ENCODE data around the gene ADGRL1.
"Not testable (repeated sequence)": the region's sequence is repeated elsewhere in the genome, so short reads cannot be mapped to it uniquely, and the experiment has no call there.

The ADGRL1 gene

DNA sequence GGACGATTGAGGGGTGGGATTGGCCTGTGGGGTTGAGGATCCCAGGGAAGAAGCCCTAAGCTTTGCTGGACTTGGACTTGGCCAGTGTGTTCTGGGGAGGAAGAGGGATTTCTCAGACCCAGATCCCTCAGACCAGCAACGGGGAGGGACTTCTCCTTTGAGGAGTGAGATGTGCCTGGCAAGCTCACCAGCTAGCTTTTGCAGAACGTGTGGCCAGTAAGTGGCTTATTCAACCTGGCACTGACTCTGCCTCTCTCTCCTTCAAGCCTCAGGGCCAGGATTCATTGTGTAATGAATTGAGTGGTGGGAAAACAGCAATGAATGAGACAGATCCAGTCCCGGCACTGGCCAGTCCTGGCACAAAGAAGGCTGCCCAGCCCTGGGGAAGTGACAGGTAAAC lies 11.9 kb upstream of the ADGRL1 start:
- not testable (repeated sequence) for DNase-seq

DNA sequence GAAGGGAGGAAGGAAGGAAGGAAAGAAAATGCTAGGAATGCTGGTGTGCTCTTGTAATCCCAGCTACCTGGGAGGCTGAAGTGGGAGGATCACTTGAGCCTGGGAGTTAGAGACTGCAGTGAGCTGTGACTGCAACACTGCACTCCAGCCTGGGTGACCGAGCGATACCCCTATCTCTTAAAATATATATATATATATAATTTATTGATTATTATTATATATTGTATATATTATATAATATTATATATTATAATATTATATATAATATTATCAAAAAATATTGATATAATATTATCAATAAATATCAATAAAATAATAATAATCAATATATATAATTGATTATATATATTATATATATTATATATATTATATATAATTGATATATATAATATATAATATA lies 8.6 kb upstream of the ADGRL1 start:
- no peak for DNase-seq

DNA sequence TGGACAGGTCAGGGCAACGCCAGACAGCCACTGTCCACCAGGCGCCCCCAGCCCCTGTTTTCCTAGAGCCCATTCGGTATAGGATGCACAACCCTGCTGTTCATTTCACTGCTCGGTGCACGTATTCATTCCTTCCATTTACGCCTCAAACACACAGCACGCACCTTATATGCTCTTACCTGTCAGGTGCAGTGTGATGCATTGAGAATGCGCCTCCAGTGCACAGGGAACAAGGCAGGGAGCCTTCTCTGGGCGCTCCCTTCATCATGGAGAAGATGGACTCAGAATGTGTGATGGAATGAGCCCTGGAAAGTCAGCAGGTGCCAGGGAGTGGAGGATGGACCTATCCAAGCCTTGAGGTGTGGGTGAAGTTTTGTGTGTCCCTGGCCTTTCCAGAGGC lies 4.2 kb upstream of the ADGRL1 start:
- DNase-seq = not testable (repeated sequence)

DNA sequence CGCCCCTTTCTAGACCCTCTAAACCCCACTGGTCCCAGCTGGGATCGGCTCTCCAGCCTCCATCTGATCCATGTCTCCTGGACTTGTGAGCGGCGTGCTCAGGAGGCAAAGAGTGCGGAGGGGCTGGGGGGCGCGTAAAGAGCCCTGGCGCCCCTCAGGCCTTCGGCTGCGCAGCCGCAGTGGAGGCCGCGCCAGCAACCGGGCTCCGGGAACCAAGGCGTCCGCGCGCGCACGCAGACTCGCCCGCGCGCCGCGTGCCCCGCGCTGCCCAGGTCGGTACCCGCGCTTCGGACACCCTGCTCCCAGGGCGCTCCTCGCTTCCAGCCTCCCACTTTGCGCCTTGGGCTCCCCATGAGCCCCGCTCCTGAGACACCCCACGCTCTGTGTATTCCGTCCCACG lies 3.4 kb upstream of the ADGRL1 start:
- DNase-seq = not testable (repeated sequence)

DNA sequence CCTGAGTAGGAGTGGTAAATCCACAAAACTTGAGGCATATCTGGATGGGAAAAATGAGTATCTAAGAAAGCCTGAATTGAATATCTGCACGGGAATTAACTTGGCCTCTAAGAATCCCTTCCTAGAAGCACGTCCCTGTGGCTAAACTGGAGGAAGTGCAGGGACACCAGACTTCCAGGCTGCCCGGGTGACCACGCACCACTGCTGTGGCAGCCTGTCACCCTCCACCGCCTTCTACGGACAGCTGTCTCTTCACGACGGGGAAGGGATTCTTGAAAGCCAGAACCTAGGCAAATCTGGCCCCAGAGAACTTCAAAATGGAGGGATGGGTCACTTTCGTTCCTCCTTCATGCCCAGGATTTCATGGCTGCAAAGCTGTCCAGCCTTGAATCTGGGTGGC lies 2.5 kb upstream of the ADGRL1 start:
- not testable (repeated sequence) for DNase-seq

DNA sequence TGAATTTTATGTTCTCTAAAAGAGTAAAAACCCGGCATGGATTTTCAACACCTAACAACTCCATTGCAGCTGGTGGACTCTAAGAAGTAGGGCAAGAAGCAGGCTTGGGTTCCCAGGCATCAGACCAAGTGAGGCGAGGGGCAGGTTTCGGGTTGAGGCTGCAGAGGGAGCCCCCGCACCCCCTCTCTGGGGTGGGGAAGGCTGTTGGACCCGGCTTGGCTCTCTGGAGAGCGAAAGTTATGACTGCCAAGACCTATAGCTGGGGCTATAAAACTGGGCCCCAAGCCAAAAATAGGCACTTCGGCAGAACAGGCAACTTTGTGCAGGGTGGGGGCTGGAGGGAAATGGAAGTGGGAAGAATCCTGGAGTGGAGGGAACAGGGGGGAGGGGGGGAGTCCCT lies 1.8 kb upstream of the ADGRL1 start:
- not testable (repeated sequence) for DNase-seq

DNA sequence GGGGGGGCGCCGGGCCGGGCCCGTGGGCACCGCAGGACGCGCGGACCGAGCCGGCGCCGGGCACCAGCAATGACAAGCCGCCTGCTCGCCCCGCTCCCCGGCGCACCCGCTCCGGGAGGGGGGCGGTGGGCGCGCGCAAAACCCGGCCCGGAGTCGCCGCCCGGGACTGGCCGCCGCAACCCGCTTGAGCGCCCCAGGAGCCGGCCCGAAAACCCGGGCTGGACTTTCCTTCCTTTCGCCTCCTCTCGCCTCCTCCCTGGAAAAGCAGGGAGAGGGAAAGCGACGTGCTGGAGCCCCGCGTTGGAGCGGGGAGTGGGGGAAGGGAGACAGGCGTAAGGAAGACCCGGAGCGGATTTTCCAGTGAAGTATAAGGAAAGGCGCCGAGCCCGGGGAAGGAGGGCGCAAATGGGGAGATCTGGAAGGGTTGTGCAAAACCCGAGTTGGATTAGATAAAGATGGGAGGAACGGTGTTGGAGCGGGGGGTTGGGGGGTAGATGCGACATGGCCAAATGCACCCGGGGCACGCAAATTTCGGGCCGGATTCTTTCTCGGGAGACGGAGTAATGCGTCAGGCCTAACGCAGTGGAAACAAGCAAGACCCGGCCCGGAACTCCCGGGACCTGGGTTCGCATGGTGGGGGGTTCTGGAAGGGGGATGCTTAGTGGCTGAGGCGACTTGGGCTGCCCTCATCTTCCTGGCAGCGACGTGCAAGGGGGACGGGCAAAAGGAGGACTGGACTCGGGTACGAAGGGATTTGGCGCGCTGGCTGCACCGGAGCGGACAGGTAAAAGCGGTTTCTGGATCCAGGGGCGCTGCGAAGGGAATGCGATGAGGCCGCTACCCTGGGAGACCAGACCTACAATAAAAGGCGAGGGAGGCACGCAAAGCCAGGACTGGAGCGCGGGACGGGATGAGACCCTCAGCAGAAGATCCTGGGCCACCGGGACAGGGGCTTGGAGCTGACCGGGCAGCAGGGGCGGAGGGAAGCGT lies 1.1 kb upstream of the ADGRL1 start:
- DNase-seq = peak; percentile 79 to 86

DNA sequence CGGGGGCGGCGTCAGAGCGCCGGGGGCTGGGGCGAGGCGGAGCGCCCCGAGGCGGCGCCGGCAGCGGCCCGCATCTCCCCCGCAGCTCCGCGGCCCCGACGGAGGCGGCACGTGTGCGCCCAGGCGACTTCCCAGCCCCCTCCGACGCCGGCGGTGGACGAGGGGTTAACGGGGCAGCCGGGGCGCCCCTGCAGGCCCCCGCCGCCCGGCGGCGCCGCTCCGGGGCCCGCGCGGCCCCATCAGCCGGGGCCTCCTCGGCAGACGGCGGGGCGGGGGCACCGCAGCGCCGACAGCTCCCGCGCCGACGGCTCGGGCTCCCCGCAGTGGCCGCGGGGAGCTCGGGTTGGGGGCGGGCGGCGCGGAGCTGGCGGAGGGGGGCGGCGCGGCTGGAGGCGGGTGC lies 339 bp upstream of the ADGRL1 start:
- peak; percentile 26 to 28 for DNase-seq

DNA sequence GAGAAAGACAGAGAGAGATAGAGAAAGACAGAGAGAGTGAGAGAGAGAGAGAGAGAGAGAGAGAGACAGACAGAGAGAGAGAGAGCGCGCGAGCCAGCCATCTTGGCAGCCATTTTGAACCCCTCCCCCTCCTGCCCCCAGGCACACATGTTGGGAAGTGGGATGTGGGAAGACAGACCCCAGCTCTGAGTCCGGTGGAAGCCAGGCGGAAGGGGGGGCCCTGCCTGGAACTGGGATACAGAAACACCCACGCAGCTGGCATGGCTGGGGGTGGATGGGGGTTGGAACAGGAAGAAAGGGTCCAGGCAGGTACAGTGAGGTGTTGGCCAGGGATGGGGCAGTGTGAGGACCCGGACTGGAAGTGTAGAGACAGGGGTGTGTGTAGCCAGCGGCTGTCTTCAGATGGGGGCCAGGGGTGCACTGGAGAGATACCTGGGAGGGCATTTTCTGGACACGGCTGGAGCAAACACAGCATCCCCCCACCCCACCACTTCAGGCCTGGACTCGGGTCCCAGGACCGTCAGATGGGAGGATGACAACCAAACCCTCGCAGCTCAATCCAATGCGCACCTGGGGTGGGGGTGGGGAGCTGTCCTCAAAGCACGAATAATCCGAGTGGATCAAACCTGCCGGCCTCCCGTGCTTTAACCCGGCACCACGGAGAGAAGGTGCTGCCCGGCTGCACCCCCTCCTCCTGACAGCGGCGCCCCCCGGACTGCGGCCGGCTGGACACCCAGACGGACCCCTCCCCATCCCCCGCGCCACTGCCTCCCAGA lies 1.1 kb downstream of the ADGRL1 start:
- not testable (repeated sequence) for DNase-seq

DNA sequence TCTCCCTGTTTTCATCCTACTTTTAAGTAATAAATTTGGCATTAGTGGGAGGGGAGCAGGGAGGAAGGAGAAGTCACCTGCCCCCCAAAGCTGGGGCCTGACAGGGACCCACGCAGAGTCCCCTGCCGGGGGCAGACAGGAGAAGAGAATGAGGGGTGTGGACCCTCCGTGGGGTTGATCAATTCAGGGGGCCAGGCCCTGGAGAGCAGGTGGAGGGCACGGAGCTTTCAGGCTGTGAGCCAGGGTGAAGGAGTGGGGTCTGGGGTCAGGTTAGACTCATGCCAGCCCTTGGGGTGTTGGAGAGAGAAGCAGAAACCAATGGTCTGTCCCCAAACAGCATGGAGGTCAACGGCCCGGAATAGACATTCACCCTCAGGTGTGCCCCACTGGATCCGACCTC lies 1.8 kb downstream of the ADGRL1 start:
- DNase-seq = not testable (repeated sequence)

DNA sequence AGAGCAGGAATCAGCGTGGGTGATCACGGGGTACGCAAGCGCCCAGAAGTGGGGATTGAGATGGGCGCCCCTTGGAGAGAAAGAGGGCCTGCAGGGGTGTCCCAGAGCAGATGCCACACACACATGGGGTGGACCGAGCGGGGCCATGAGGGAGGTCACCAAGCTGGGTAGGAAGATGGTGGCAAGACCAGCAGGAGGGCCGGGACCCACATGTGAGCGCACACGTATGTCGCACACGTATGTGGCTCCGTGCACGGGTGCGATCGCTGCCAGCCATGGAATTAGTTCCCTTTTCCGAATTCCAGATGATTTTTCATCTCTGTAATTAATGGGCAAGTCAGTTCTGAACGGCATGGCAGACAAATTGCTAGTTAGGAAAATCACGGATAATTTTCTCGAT lies 2.2 kb downstream of the ADGRL1 start:
- DNase-seq = not testable (repeated sequence)

DNA sequence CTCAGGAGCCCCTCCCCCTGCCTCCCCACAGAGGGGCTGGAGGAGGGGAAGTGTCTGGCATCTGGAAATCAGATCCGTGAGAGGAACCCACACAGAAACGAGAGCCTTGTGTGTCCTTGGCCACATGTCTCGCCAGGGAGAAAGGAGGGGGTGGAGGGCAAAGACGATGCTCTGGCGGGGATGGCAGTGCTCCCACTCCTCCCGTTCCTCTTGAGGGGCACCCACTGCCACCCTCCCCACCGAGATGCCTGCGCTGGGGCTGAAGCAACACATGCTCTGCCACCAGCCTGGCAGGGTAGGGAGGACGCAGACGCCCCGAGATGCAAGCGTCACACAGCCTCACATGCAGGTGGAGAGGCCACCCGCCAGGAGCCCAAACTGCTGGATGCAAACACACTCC lies 2.8 kb downstream of the ADGRL1 start:
- no peak for DNase-seq

DNA sequence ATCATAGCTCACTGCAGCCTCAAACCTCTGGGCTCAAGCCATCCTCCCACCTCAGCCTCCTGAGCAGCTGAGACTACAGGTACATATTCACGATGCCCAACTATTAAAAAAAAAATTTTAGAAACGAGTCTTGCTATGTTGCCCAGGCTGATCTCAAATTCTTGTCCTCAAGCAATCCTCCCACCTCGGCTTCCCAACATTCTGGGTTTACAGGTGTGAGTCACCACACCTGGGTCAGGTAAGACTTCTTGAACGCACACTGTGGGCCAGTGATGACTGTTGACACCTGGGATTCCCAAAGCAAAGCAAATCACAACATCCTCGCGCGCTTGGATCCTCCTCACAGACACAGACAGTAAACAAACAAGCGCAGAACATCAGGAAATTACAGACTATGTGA lies 4.5 kb downstream of the ADGRL1 start:
- not testable (repeated sequence) for DNase-seq

DNA sequence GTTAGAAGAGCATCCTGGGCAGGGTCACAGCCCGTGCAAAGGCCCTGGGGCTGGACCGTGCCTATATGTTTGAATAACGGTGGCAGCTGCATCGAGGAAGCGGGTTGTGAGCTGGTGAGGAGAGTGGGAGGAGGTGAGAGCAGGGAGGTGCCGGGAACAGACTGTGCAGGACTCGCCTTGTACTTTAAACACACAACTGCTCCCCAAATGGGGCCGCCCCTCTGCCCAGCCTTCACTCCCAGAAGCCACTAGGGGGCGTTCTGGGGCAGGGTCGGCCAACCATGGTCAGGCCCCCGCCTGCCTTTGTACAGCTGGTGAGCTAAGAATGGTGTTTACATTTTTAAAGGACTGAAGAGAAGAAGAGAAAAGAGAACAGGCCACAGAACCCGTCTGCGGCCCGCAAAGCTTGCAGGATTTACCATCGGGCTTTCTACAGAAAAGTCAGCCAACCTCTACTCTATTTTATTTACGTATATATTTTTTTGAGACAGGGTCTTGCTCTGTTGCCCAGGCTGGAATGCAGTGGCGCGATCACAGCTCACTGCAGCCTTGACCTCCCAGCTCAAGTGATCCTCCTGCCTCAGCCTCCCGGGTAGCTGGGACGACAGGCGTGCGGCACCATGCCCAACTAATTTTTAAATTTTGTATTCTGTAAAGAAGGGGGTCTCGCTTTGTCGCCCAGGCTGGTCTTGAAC lies 5.7 kb downstream of the ADGRL1 start:
- peak; percentile 65 to 66 for DNase-seq

DNA sequence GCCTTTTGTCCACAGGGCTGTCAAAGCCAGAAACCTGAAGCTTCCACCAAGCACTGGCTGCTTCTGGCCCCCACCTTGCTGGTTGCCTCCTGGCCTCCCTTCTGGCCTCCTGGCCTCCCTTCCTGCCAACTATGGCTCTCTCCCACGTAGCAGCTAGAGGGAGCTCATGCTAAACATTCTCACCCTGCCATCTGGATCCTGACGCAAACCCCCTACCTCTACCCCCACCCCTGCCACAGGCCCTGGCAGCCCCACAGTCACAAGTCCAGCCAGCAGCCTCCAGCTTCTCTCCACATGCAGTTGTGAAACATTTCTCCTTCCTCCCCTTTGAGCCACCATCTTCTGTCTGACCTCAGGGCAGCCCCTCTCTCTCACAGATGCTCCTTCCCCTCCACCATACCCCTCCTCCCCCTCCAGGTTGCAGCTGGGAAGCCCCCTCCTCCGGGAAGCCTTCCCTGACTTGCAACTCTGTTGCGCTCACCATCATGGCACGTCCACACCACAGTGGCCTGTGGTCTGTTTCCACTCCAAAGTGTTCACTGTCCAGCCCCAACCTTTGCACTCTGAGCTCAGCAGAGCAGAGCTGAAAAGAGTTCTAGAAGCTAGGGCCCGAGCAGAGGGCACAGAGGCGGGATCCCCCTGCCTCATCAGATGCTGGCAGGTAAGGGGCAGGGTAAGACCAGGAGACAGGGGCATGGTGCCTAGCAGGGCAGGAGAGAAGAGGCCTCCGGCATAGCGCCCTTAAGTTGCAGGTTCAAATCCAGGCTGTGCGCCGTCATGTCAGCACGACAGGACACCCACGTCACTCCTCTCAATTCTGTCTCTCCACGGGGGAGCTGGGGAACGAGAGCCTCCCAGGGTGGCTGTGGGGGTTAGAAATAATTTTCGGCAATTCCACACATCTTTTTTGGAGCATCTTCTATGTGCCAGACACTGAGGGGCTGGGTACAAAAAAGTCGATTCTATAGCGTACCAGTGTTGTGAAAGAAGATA lies 7.3 kb downstream of the ADGRL1 start:
- no peak for DNase-seq

DNA sequence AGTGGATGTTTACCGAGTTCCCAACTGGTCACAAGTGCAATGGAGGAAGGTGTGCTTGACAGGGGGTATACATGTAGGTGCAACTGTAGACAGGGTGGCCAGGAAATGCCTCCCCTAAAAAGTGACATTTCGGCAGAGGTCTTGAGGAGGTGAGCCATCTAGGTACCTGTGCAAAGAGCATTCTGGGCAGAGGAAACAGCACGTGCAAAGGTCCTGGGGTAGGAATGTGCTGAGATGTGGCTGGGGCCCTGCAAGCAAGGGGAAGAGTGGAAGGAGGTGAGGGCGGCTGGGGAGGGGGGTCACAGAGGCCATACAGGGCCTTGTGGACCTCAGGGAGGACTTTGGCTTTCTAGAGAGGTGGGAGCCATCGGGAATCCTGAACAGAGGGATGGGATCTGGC lies 8.1 kb downstream of the ADGRL1 start:
- no peak for DNase-seq

DNA sequence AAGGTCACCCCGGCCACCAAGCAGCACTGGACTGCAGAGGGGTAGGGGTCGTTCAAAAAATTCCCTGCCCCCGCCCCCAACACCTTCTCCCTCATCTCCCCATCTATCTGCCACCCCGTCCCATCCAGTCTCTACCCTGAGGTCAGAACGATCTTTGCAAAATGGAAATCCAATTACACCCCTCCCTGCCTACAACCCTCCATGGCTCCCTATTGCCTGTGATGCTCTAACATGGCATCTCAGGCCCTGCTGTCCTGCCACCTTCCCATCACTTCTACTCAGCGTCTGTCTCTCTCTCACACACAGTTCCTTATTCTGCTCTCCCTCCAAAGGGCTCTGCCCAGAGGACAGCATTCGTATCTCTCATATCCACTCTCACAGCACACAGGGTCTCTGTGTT lies 8.7 kb downstream of the ADGRL1 start:
- DNase-seq = not testable (repeated sequence)

DNA sequence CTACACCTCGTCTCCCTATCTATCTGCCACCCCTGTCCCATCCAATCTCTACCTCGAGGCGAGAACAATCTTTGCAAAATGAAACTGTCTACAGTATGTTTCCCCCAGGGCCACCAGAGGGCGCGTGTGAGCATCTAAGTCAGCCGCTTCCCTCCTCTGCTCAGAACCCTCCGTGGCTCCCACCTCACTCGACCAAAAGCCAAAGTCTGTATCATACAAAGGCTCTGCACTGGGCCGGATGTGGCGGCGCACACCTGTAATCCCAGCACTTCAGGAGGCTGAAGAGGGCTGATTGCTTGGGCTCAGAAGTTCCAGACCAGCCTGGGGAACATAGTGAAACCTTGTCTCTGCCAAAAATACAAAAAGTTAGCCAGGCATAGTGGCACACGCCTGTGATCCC lies 9.9 kb downstream of the ADGRL1 start:
- DNase-seq = peak; percentile 71 to 79

DNA sequence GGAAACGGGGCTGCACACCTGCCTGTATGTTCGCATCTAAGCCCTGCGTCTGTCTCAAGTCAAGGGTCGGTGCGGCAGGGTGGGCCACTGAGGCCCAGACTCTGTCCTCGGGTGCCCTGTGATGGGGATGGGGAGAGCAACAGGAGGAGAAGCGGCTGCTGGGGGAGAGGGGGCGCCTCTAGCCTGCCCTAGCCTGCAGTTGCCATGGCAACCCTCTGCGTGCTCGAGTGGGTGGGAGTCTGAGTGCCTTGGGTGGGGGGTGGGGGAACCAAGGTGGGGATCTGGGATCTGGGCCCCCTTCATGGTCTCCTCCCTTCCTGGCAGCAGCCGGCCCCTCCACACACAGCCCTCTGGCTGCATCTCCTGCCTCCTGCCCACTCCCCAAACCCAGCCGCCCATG lies 10.8 kb downstream of the ADGRL1 start:
- DNase-seq = not testable (repeated sequence)

DNA sequence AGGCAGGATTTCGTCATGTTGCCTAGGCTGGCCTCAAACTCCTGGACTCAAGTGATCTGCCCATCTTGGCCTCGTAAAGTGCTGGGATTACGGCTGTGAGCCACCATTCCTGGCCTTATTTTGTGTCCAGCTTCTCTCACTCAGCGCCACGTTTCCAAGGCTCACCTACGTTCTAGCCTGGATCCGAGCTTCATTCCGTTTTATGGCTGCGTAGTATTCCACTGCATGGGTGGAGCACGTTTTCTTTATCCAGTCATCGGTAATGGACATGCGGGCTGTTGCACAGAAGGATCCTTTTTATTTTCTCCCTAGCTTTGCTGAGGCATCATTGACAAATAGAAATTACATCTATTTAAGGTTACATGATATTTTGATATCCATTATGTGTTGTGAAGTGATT lies 16.6 kb downstream of the ADGRL1 start:
- DNase-seq = no peak

DNA sequence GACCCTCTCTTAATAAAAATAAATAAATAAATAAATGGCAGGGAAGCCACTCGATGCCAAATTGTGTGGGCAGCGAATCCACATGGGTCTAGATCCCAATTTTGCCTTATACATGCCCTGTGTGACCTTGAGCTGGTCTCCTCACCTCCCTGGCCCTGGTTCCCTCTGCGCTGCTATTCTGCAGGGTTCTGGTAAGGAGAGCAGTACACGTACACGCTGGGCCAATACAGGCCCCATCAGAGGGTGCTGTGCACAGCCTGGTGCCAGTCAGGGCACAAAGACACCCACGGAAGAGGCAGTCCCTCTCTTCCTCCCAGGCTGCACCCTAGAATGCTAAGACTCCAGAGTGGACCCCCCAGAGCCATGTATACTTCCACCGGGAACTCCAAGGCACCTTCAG lies 17.9 kb downstream of the ADGRL1 start:
- not testable (repeated sequence) for DNase-seq

DNA sequence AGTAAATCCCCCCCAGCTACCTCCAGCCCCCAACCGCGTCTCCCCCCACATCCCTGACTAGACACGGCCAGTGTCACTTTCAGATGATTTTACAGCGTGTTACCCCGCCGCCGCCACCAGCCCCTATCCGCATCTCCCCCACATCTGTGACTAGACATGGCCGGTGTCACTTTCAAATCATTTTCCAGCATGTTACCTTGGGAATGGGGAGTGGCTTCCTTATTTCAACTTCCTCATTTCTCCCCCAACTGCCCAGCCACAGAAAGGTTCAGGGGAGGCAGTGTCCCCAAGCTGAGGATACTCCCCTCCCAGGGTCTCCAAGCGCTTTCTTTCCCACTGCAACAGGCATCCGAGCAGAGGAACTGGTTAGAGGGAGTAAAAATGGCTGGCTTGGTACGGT lies 18.4 kb downstream of the ADGRL1 start:
- no peak for DNase-seq
